GM19463 (cell line): ENCODE data around the gene PTPRK.

Experiments used
- ATAC-seq: cut with Tn5 transposase; IDR thresholded peaks from one replicate; pipeline ENCODE4 v1.9.1; 2021; ENCODE audit warnings: mild to moderate bottlenecking, moderate library complexity; ENCODE audit not compliant: unreplicated experiment

Gene PTPRK

DNA sequence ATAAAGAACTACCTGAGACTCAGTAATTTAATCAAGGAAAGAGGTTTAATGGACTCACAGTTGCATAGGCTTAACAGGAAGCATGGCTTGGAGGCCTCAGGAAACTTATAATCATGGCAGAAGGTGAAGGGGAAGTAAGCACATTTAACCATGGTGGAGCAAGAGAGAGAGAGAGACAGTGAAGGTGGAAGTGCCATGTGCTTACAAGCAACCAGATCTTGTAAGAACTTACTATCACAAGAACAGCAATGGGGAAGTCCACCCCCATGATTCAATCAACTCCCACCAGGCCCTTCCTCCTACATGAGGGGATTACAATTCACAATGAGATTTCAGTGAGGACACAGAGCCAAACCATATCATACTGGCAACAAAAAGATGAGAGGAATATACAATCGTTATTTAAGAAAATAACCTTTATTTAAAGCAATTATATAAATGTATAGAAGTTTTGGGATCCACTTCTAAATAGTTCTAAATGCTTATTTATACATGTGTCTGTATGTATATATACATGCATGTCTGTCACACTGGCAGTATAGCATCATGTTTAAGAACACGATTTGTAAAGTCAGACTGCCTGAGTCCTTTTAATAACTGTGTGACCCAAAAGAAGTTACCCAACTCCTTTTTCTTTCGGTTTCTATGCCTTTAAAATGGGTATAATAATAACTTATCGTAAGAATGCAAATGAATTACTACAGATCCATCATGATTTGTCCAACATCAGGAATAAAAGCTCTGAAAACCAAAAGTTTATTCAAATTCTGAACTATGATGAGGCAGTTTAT is 363.9 kb downstream of the PTPRK start:
- ATAC-seq = no peak

DNA sequence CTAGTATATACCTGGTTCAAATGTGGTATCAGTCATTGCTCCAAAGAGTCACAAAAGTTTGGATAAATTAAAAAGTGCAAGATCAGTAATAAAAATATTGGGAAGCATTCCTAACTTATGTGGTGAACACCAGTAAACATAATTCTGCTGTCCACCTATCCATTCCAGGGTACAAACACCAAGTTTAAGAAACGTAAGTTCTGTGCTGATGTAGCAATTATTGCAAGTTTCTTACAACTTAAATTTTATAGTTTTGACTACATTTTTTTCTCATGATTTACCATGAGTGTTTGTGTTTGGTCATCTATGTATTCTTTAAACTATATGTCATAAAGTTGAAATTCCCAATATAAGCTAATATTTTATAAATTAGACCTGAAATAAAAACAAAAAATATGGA is 364.6 kb downstream of the PTPRK start:
- ATAC-seq = no peak

DNA sequence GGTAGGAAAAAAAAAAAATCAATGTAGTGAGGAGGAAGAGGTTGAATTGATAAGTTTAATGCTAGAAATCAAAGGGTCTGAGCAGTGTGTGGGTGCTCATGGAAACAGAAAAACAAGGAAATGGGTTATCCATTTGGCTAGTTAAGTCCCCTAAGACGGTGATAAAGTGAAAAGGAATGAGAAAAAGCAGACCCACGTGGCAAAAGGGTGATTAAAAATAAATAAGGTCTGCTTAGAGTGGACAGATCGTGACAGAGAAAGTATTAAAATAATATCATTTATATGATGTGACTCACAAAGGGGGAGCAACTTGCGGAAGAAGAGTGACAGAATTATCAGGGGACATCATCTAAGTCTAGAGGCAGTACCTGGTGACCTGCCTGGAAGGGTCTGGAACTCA is 367.8 kb downstream of the PTPRK start:
- ATAC-seq = no peak

DNA sequence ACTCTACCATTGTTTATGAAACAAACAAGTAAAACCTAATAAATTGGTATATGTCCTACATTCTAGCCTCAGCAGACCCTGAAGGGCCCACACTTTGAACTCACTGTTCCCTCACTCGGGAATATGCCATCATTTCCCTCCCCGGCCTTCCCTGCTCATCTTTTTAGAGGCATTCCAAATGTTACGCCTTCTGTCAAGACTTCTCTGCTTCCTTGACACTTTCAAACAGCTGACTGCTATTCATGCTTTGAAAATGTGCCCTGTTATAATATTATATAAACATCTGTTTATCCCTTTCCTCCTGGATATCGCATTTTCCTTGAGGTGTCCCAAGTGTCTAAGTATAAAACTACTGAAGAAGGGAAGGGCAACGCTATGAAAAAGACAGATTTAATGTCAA is 370.0 kb downstream of the PTPRK start:
- ATAC-seq = no peak

DNA sequence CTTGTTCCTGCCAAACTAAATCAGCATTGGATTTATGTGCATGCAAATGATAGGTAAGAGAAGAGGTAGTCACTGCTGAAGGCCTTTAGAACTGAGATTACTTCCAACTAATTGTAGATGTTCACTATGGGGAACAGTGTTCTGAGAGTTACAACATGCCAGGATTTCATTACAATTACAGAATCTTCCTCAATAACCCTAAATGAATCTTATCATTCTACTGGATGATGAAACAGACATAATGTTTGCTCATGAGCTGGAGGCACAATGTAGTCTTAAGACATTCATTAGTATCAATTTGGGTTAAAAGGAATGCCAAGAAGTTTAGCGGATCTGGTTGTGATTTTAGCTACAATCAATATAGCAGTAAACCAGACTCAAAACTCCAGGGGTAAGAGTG is 370.6 kb downstream of the PTPRK start:
- no peak for ATAC-seq

DNA sequence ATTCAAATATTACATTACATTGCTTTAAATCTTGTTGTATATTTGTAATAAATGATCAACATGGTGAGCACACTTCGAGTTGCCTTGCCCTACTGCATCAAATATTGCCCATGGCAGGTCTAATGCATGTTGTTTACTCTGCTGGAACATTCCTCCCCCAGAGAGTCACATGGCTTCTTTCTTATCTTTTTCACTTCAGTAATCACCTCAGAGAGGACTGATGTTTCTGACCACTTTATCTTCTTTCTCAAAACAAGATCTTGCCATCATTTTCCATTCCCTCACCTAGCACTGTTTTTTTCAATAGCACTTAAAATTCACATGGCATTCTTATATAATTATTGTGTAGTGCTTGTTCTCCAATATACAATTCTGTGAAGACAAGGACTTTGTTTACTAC is 376.1 kb downstream of the PTPRK start:
- ATAC-seq = no peak

DNA sequence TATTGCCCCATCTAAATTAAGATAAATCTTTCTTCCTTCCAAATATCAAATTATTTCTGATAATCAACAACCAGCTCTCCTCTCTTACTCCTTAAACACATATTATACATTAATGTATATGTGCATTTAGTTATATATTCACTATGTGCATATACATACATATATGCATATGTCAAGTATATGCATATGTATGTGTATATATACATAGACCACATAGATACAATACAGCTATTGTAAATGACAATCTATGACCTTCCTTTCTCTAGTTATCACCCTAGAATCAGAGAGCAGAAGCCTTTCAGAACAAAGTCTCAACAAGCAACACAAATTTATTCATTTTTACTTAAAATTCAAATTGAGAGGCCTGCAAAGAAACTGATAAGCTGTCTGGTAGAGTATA is 378.5 kb downstream of the PTPRK start:
- ATAC-seq = no peak

DNA sequence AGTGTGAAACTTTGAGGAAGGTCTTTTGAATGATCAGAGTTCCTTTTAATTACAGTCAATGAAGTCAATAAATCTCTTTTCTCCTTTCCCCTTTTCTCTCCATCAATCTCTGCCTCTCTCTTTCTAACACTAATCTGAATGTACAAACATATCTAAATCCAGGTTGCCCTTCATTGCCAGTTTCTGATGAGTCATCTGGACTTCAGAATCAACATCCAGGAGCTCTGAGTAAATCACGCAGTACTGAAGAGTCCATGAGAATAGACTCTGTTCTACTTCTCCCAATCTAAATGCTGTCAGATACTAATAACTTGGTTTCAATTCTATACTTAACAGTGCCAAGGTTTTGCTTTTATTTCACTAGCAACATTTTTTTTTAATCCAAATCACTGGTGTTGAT is 380.9 kb downstream of the PTPRK start:
- ATAC-seq = no peak

DNA sequence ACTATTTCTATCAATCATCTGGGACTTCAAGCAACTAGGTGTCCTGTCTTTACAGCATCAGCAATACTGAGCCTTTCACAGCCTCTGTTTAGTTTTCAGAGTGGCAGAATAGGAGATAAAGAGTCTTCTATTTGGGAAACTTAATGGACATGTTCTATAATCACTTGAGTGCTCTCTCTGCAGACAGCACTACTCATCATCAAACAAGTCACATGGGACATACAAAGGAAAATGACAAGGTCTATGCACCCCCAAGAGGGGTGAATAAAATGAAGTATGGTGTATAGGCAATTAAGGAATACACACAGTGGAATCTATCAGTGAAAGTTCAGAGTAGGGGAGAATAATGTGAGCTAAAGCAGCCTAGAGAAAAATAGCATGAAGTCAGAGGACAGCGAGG is 381.7 kb downstream of the PTPRK start:
- ATAC-seq = no peak

DNA sequence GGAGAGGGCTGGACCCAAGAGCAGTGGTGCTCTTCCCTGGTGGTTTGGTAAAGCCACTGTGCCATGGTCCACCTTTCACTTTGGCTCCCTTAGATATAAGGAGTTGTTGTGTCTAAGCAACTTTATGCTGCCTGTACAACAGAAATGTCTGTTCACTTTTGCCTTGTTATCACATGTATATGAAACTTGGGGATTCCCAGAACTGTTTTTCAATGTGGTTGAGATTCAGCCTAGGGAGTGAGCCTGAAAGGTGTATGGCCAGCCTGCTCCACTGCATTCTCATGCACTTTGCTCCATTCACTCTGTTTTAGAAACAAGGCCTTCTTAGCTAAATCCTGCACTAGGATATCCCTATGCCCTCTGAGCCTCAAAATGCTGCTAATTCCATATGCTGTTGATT is 385.1 kb downstream of the PTPRK start:
- peak; percentile 72 for ATAC-seq

DNA sequence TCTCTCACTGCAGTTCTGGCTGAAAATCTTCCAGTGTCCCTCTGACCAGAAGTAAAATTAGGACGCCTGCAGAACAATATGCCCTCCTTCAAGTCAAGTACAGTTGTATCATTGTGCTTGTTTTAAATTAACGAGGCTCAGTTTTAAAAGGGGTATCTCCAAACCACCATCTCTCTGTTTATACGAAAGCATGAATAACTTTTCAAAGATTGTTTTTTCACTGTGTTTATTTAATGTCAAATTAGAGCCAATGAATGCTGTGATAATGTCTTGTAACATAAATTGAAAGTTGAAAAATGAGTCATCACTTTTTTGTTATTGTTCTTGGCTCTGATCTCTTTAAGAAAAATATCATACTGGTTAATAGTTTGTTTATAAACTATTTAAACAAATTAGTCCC is 388.8 kb downstream of the PTPRK start:
- ATAC-seq = no peak

DNA sequence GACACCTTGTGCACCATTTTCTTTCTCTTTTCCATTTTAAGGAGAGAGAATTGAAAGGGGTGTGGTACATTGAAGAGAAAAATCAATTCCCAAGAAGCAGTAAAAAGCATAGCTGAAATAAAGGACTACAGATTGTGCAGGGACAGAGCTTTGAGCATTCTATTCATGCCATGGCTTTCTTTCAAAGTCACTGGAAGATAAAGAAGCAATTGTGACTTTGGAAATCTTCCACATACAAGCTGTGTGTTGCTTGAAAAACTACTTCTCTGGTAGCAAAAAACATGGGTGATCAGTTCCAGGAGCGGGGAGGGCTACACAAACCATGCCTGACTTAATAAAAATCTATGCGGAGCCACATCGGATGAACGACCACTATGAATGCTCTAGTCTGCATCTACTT is 389.4 kb downstream of the PTPRK start:
- no peak for ATAC-seq

DNA sequence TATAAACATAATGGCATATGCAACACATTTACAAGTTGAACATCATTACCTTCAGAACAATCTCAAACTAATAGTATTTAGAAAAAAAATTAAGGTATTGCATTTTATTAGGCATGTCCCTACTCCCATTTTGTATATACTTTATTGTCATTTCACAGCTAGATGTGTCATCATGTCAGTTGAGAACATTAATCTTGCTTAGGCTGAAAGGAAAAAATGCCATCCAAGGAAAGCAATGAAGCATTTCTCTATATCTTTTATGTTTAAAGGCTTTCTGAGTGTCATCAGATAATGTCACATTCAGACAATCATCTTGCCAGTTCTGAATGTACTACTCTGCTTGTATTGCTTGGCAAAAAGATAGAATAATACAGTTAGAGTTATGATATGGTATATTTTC is 390.7 kb downstream of the PTPRK start:
- no peak for ATAC-seq

DNA sequence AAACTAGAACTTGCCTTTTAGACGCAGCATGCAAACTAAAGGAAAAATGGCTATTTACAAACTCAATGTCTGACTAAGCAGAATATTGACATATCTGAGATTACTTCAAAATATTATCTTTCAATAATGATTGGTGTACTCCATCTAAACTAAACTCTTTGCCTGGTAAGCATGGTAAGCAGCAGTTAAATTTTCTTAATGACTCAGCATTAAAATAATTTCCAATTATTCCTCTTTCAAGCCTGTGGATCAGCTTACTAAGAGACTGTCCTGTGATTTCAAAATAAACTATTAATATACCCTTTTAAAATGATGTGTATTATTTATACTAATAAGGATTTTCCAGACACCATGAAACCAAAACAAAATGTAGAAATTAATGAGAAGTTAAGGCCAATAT is 392.7 kb downstream of the PTPRK start:
- ATAC-seq = no peak

DNA sequence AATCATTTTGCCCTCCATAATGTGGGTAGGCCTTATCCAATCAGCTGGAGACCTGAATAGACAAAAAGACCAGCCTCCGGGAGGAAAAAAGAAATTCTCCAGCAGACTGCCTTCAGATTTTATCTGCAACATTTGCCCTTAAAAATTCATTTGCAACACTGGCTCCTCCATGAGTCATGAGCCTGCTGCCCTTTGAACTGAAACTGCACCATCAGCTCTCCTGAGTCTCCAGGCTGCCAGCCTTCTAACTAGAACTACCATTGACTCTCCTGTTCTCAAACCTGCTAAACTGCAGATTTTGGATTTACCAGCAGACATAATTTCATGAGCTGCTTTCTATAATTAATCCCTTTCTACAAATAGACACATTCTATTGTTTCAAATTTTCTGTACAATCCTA is 395.7 kb downstream of the PTPRK start:
- ATAC-seq = no peak

DNA sequence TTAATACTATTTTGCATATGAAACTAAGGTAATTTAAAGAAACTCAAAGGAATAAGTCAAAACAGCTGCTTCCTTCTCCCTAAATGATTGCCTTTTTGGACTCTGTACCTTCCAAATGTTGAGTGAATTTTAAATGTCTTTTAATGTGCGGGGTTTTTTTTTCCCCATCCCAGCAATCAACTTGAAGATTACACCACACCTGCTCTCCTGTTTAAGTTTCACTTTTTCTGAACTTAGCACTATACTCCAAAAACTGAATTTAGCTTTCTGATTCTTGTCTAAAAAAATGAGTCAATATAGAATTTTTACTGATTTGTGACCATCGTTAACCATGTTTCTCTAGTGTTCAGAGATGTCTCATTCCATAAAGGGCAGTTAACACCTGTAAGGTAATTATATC is 398.8 kb downstream of the PTPRK start:
- no peak for ATAC-seq

DNA sequence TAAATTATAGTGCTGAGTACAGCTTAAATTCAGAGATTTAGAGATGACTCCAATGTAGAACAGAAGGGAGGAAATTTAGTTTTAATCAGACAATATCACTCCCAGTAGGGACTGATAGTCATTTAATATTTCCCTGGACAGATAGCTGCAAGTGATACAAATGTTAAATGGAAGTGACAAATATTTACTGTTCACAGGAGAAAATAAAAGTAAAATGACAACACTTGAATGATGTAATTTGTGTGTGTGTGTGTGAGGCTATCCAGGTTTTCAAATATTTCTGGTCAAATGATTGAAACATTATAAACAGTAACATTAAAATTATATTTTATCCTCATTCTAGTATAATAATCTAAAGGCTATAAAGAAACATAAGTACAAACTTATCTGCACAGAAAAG is 399.2 kb downstream of the PTPRK start:
- no peak for ATAC-seq

DNA sequence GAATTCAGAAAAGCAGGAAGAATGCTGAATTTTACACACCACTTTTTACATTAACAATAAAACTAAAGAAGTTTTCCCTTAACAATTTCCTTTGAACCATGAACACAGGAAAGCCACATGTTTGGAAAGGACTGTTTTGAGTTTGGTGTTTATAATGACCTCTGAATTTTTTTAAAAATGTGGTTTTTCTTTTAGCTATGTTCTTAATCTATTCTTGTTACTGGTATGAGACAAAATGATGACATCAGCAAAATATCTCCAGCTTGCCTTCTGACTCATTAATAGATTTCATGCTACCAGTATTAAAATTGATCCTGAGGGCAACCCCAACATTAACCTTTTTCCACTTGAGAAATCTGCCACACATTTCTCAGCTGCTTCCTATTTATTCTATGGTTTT is 402.0 kb downstream of the PTPRK start:
- ATAC-seq = no peak

DNA sequence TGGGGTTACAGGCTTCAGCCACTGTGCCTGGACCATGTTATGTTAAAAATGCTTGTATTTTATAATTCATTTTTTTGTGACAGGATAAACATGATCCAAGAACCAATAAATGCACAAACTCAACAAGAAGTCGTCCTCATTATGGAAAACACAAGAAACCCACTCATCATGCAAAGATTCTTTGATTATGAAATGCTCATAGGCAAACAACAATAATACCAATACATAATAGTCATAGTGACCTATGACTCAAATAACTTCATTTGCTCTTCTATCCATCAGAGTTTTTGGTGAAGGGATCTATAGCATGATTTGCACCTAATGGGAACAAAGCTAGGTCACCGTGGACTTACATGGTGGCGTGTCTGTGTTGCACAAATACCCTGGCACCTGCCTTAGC is 402.5 kb downstream of the PTPRK start:
- no peak for ATAC-seq

DNA sequence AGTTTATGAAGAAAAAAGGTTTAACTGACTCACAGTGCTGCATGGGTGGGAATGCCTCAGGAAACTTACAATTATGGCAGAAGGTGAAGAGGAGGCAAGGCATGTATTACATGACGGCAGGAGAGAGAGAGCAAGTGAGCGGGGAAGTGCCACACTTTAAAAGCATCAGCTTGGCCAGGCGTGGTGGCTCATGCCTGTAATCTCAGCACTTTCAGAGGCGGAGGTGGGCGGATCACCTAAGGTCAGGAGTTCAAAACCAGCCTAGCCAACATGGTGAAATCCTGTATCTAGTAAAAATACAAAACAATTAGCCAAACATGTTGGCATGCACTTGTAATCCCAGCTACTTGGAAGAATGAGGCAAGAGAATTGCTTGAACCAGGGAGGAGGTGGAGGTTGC is 406.2 kb downstream of the PTPRK start:
- no peak for ATAC-seq

DNA sequence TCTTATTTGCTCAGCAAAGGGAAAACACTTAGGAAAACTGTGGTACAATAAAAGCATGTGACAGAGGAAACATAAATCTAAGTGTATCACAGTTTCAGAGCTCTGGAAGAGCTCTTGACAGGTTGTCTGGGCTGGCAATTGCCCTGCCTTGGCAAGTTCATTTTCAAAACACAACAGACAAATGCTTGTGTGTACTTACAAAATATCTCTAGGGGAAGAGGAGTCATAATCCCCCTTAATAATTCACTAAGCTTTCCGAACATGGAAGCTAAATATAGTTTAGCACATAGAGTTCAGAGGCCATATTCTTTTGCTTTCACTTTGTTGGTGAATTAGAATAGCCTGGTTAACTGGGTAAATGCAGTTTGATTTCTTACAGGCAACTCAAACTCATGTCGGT is 407.9 kb downstream of the PTPRK start:
- peak; percentile 76 for ATAC-seq

DNA sequence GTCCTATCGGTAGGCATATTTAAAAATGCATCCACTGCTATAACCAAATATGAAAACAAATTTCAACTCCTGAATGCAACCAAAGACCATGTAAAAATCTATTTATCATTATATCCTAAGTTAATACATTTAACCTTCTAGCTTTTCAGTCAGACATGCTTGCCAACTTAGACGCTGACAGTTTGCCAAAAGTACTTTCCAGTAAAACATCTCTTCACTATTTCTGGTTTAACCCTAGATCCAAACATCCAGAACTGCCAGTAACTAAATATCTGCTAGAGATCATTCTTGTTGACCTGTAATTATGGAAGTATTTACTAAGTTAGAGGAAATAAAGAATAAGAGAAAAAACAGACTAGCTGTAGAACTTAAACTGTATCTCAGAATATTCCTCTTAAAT is 409.3 kb downstream of the PTPRK start:
- ATAC-seq = no peak

DNA sequence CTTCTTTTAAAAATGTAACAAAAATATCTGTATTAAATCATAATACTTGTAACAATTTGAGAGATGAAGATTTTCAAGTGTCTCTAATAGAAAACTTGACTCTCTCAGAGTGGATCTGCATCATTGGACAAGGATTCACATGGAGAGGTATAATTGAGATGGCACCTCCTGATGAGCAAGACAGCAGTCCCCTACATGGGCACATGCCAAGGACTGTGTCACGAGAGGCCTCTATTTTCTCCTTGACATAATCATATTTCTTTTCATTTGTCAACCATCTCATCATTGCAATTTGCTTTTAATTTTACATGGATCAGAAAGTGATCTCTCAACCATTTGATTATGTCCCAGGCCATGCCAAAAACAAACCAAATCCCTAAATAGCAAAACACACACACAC is 412.7 kb downstream of the PTPRK start:
- ATAC-seq = no peak
